Spleen (tissue), 7 donors: ENCODE measurements around the gene FRS3.

ENCODE experiments used
- CTCF ChIP-seq, 11 experiments: fragments of 200-600 bp in 7 of 11; fragments of 450-650 bp in 4 of 11; sonication (generic) in 4 of 11; IDR thresholded peaks in 8 of 11; conservative IDR thresholded peaks in 3 of 11; 1 replicate in 7 of 11; 2 replicates in 4 of 11; pipeline versions ENCODE4 v1.4.0 to v1.8.0; 2016 to 2021; ENCODE audit warnings: antibody characterized with exemption in 11 of 11, inconsistent platforms in 4 of 11, mild to moderate bottlenecking in 1 of 11
- POLR2A ChIP-seq, 3 donors: fragments of 450-650 bp; IDR thresholded peaks; one replicate each; pipeline ENCODE4 v1.5.1; 2017; ENCODE audit warnings: antibody characterized with exemption in 3 of 3, mild to moderate bottlenecking in 1 of 3
- POLR2AphosphoS5 ChIP-seq, 3 donors: sonication (generic); formaldehyde crosslinking; IDR thresholded peaks; one replicate each; pipeline ENCODE4 v1.5.1; 2017; ENCODE audit warnings: antibody characterized with exemption in 3 of 3
- donor health status: DM: no; HTN: no; CAD: no; lungs with moderate emphysema.
- donor health status: DM: no; HTN: no; CAD: no.
- donor health status: DM: no; HTN: no; CAD: no.

- TF ChIP-seq CTCF (IDR thresholded peaks at IDR 0.05 in 8 of 11, conservative IDR thresholded peaks at IDR 0.05 in 3 of 11) (no peak), POLR2A (IDR thresholded peaks at IDR 0.05) (no peak), POLR2AphosphoS5 (IDR thresholded peaks at IDR 0.05) (no peak)
These were observed 42.7 kb downstream of the FRS3 start for GRCh38 chr6:41736800-41737555.
